Measurements from ENCODE around the gene HJV.

HJV gene

GRCh38 chr1:145997016-145997717 is 24.4 kb downstream of the HJV start:
- no peak for TF ChIP-seq CTCF (IDR thresholded peaks at IDR 0.05; ENCODE audit: insufficient read depth, low read length, missing control alignments)
- no peak for DNase-seq (ENCODE audit: low read depth, low spot score)
- ChIA-PET POLR2A (interaction anchor here (1.2 kb wide), 1 partner anchor 34 kb away, joined by 6 read pairs; no protein-coding TSS in a partner anchor), CTCF (interaction anchor here (2.3 to 24.4 kb wide), 3 partner anchors 14 to 32 kb away, joined by 6 to 787 read pairs (median 155); partner anchors contain the start of genes ANKRD34A, HJV and POLR3GL)
- H3K4me3 ChIP-seq (ENCODE audit: low read depth, low read length), result peak overlapping the region; percentile 90

- POLR2A ChIA-PET, result interaction anchor here (0.6 to 1.2 kb wide), 5 partner anchors 11 to 104 kb away, joined by 3 to 6 read pairs (median 3); no protein-coding TSS in a partner anchor
- TF ChIP-seq CTCF (IDR thresholded peaks at IDR 0.05; ENCODE audit: insufficient read depth, low read length, missing control alignments), result no peak
- DNase-seq (ENCODE audit: low read depth, low spot score), result peak; percentile 77
- CTCF ChIA-PET, result interaction anchor here (1.0 to 24.4 kb wide), 5 partner anchors 9 to 32 kb away, joined by 3 to 787 read pairs (median 6); partner anchors contain the start of genes ANKRD34A, HJV and POLR3GL
- H3K4me3 ChIP-seq (ENCODE audit: low read depth, low read length), result peak within 1 kb of the TSS; percentile 90
These were observed 25.0 kb downstream of the HJV start, which contains the start of gene TXNIP for GRCh38 chr1:145996433-145997015. Gene TXNIP (minus strand): TSS chr1:145996579. CDS start chr1:145996266, 313 bp downstream.

- ChIA-PET POLR2A (interaction anchor here (0.6 to 1.2 kb wide), 5 partner anchors 10 to 103 kb away, joined by 3 to 6 read pairs (median 3); no protein-coding TSS in a partner anchor), CTCF (interaction anchor here (1.0 to 24.4 kb wide), 5 partner anchors 9 to 31 kb away, joined by 3 to 787 read pairs (median 6); partner anchors contain the start of genes ANKRD34A, HJV and POLR3GL)
- peak overlapping the region; percentile 90 for H3K4me3 ChIP-seq (ENCODE audit: low read depth, low read length)
- DNase-seq (ENCODE audit: low read depth, low spot score), result no peak
- TF ChIP-seq CTCF (IDR thresholded peaks at IDR 0.05; ENCODE audit: insufficient read depth, low read length, missing control alignments), result no peak
These were observed 25.5 kb downstream of the HJV start for GRCh38 chr1:145995964-145996432.

GRCh38 chr1:145995148-145995881 is 26.2 kb downstream of the HJV start:
- TF ChIP-seq CTCF (IDR thresholded peaks at IDR 0.05; ENCODE audit: insufficient read depth, low read length, missing control alignments), result no peak
- DNase-seq (ENCODE audit: low read depth, low spot score), result no peak
- CTCF ChIA-PET, result interaction anchor here (1.1 to 24.4 kb wide), 4 partner anchors 11 to 31 kb away, joined by 4 to 787 read pairs (median 80); partner anchors contain the start of genes ANKRD34A, HJV and POLR3GL
- POLR2A ChIA-PET, result interaction anchor here (1.1 kb wide), 1 partner anchor 15 kb away, joined by 3 read pairs; no protein-coding TSS in a partner anchor
- H3K4me3 ChIP-seq (ENCODE audit: low read depth, low read length), result peak overlapping the region; percentile 90

- DNase-seq (ENCODE audit: low read depth, low spot score), result no peak
- ChIA-PET CTCF (interaction anchor here (1.1 to 24.4 kb wide), 5 partner anchors 9 to 85 kb away, joined by 3 to 787 read pairs (median 5); partner anchors contain the start of genes HJV and ITGA10), POLR2A (no interaction called here)
- peak overlapping the region; percentile 90 for H3K4me3 ChIP-seq (ENCODE audit: low read depth, low read length)
- no peak for TF ChIP-seq CTCF (IDR thresholded peaks at IDR 0.05; ENCODE audit: insufficient read depth, low read length, missing control alignments)
These were observed 27.0 kb downstream of the HJV start for GRCh38 chr1:145994391-145995120.
